Measurements from ENCODE around the gene BLOC1S5.

DNA sequence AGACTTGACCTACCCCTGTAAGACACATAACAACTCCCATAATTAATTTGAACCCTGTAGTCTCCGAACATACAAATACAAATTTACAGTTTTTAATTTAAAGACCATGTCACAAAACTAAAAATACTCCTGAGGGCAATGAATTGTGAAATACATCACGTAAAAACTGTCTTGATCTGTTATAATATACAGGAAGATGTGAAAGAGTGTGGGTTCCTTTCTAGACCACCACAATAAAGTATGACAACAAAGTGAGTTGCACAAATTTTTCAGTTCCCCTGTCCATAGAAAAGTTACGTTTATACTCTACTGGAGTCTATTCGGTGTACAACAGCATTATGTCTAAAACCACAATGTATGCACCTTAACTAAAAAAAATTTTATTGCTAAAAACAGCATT is 11.0 kb upstream of the BLOC1S5 start:
- TF ChIP-seq, protein P1, sequence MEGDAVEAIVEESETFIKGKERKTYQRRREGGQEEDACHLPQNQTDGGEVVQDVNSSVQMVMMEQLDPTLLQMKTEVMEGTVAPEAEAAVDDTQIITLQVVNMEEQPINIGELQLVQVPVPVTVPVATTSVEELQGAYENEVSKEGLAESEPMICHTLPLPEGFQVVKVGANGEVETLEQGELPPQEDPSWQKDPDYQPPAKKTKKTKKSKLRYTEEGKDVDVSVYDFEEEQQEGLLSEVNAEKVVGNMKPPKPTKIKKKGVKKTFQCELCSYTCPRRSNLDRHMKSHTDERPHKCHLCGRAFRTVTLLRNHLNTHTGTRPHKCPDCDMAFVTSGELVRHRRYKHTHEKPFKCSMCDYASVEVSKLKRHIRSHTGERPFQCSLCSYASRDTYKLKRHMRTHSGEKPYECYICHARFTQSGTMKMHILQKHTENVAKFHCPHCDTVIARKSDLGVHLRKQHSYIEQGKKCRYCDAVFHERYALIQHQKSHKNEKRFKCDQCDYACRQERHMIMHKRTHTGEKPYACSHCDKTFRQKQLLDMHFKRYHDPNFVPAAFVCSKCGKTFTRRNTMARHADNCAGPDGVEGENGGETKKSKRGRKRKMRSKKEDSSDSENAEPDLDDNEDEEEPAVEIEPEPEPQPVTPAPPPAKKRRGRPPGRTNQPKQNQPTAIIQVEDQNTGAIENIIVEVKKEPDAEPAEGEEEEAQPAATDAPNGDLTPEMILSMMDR (conservative IDR thresholded peaks at IDR 0.05; ENCODE audit: low read length) = no peak
- no peak for TF ChIP-seq EZH2phosphoT487 (IDR thresholded peaks at IDR 0.05; ENCODE audit: borderline replicate concordance)
